Panc1 (cell line): ENCODE results near the gene MTX1. TPM values are rescaled to one million over a fixed set of nuclear protein-coding genes. Genes with fewer than 3 reads are reported as not detected.

Experiments
- ATAC-seq: fragments of 200-7000 bp; cut with Tn5 transposase; 2 replicates; pipeline ENCODE4 v1.9.1; 2020; ENCODE audit warnings: mild to moderate bottlenecking, moderate library complexity
- BruUV-seq: library from RNA; stranded (reverse); fragments of 400-500 nt; replicated peaks from 2 replicates; lab custom pipeline; 2021; lab: Mats Ljungman, UMichigan
- CTCF ChIA-PET: fragments of 300-600 bp; sonication (Branson Sonifier 250); formaldehyde crosslinking; loops from one replicate; lab custom pipeline; 2022; ENCODE audit warnings: antibody characterized with exemption; lab: Charles Lee
- POLR2A ChIA-PET: fragments of 300-600 bp; sonication (Branson Sonifier 250); formaldehyde crosslinking; loops from one replicate; lab custom pipeline; 2022; ENCODE audit warnings: antibody characterized with exemption; lab: Charles Lee
- DNase-seq: peaks from one replicate; pipeline ENCODE4 v3.0.0-alpha.2; 2010; ENCODE audit warnings: low read depth, low spot score
- H3K27ac ChIP-seq: 2 replicates; pipeline ENCODE4 v1.5.1; 2011; ENCODE audit warnings: mild to moderate bottlenecking, low read length, inconsistent platforms
- H3K27me3 ChIP-seq: fragments of 200-500 bp; sonication (Bioruptor generic); 2 replicates; pipeline ENCODE4 v1.6.0; 2014; ENCODE audit warnings: low read length, inconsistent platforms; ENCODE audit not compliant: control insufficient read depth, insufficient read depth
- H3K36me3 ChIP-seq: fragments of 200-500 bp; sonication (Bioruptor generic); 2 replicates; pipeline ENCODE4 v1.5.1; 2014; ENCODE audit warnings: inconsistent platforms, mild to moderate bottlenecking, low read length, moderate library complexity; ENCODE audit not compliant: control insufficient read depth, insufficient read depth
- H3K4me1 ChIP-seq: 2 replicates; pipeline ENCODE4 v1.5.1; 2011; ENCODE audit warnings: inconsistent platforms, mild to moderate bottlenecking, low read length, moderate library complexity; ENCODE audit not compliant: control insufficient read depth, insufficient read depth
- H3K4me3 ChIP-seq, 2 experiments: 2 replicates each; pipeline ENCODE4 v1.5.1; 2011 to 2012; ENCODE audit warnings: low read depth in 2 of 2, low read length in 2 of 2, mild to moderate bottlenecking in 2 of 2, inconsistent platforms in 1 of 2, moderate library complexity in 1 of 2
- H3K9me3 ChIP-seq: fragments of 200-500 bp; sonication (Bioruptor generic); 2 replicates; pipeline ENCODE4 v1.5.1; 2014; ENCODE audit warnings: low read depth, mild to moderate bottlenecking, inconsistent platforms, low read length, moderate library complexity; ENCODE audit not compliant: control insufficient read depth, insufficient read depth
- POLR2AphosphoS5 ChIP-seq: IDR thresholded peaks from 2 replicates; pipeline ENCODE4 v1.6.1; 2012; ENCODE audit warnings: mild to moderate bottlenecking, low read depth, low read length, moderate library complexity
- REST ChIP-seq, 2 experiments: IDR thresholded peaks; 2 replicates each; pipeline ENCODE4 v1.6.1; 2011 to 2012; ENCODE audit warnings: low read depth in 2 of 2, control low read depth in 1 of 2, low read length in 1 of 2, mild to moderate bottlenecking in 1 of 2, moderate library complexity in 1 of 2; ENCODE audit not compliant: insufficient read depth in 1 of 2
- SIN3A ChIP-seq: IDR thresholded peaks from 2 replicates; pipeline ENCODE4 v1.6.1; 2012; ENCODE audit warnings: low read depth, mild to moderate bottlenecking, low read length, moderate library complexity, borderline replicate concordance; ENCODE audit not compliant: insufficient read depth
- TCF7L2 ChIP-seq: IDR thresholded peaks from 2 replicates; pipeline ENCODE4 v1.6.1; 2011; ENCODE audit warnings: mild to moderate bottlenecking, low read depth, low read length, inconsistent platforms
- in situ Hi-C: cut with HindIII; loops from 2 replicates; pipeline ENCODE4 v1.10.0; 2016; ENCODE audit warnings: low sequenced_read_pairs, low pct_unique_long_range_greater_than_20kb
- intact Hi-C: fragments of 100-400 bp; cut with micrococcal nuclease; formaldehyde crosslinking; loops from one replicate; pipeline ENCODE4 v1.10.0; 2022; ENCODE audit not compliant: unreplicated experiment
- total RNA-seq: library from RNA; stranded (reverse); gene quantifications from one replicate; pipeline ENCODE4 v1.2.1, GENCODE V29; 2021; ENCODE audit not compliant: unreplicated experiment
- TF ChIP-seq, protein P1 (sequence below): fragments of 450-650 bp; IDR thresholded peaks from 2 replicates; pipeline ENCODE4 v1.5.1; 2017; ENCODE audit warnings: mild to moderate bottlenecking

MTX1 gene
- total RNA-seq, 1 experiment from 2014 or later: 53.6 TPM

DNA sequence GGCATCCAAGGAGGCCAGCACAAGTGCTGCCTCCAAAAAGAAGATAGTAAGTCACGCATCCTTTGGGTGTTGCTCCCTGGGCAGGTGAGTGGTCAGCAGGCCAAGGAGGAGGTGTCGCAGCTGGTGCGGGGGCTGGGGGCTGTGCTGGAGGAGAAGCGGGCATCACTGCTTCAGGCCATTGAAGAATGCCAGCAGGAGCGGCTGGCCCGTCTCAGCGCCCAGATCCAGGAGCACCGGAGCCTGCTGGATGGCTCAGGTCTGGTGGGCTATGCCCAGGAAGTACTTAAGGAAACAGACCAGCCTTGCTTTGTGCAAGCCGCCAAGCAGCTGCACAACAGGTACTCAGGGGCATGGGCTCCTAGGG lies 30.6 kb upstream of the MTX1 start:
- H3K4me3 ChIP-seq: no peak overlapping the region
- no peaks in the 10 kb centered on the region; the same call in 1 of the 2 replicates for H3K36me3 ChIP-seq
- CTCF ChIA-PET: interaction anchor here (0.5 to 1.0 kb wide), 3 partner anchors 10 to 17 kb away, joined by 5 read pairs; no protein-coding TSS in a partner anchor
- TF ChIP-seq, protein P1, sequence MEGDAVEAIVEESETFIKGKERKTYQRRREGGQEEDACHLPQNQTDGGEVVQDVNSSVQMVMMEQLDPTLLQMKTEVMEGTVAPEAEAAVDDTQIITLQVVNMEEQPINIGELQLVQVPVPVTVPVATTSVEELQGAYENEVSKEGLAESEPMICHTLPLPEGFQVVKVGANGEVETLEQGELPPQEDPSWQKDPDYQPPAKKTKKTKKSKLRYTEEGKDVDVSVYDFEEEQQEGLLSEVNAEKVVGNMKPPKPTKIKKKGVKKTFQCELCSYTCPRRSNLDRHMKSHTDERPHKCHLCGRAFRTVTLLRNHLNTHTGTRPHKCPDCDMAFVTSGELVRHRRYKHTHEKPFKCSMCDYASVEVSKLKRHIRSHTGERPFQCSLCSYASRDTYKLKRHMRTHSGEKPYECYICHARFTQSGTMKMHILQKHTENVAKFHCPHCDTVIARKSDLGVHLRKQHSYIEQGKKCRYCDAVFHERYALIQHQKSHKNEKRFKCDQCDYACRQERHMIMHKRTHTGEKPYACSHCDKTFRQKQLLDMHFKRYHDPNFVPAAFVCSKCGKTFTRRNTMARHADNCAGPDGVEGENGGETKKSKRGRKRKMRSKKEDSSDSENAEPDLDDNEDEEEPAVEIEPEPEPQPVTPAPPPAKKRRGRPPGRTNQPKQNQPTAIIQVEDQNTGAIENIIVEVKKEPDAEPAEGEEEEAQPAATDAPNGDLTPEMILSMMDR: no peak
- TF ChIP-seq SIN3A: no peak
- no peak for TF ChIP-seq TCF7L2
- no peak for TF ChIP-seq REST (IDR thresholded peaks at IDR 0.05; ENCODE audit: insufficient read depth in 1 of 2, low read depth in 2 of 2, low read length in 1 of 2)
- TF ChIP-seq POLR2AphosphoS5: no peak
- no peaks in the 10 kb centered on the region for H3K27me3 ChIP-seq
- ATAC-seq (no peak), DNase-seq (no peak)
- no peaks in the 10 kb centered on the region for H3K9me3 ChIP-seq
- no peak overlapping the region for H3K27ac ChIP-seq
- BruUV-seq: no TSS peak
- POLR2A ChIA-PET: no interaction called here
- in situ Hi-C loops: no loop called here
- intact Hi-C loops: no loop called here
- H3K4me1 ChIP-seq: peaks cover 15% of the 10 kb centered on the region

DNA sequence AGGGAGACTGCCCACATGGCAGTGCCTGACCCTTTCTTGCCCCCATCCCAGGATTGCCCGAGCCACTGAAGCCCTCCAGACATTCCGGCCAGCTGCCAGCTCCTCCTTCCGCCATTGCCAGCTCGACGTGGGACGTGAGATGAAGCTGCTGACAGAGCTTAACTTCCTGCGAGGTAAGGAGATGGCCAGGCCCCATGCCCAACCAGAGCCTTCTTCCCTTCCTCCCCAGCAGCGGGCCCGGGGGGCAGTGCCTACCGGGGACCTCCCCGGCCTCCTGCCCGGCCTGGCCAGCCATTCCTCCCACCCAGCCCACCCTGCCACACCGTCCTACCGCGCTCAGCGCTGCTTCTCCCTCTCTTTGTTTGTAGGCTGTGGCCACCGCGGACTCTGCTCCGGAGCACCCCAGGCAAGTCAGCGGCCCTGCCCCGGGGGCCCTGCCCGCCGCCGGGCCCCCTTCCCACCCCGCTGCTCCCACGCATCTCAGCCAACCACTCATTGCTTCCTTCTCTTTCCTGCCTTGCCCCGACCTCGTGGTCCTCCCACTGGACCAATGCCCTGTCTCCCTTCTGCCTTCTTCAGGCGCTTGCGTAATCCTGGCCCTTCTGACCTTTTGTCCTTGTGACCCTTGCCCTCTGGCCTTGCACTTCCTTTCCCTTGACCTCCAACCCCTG lies 29.9 kb upstream of the MTX1 start:
- Histone ChIP-seq H3K27ac (no peak overlapping the region), H3K4me3 (no peak overlapping the region), H3K9me3 (no peaks in the 10 kb centered on the region), H3K4me1 (peaks cover 12% of the 10 kb centered on the region), H3K27me3 (no peaks in the 10 kb centered on the region), H3K36me3 (no peaks in the 10 kb centered on the region)
- TF ChIP-seq, protein P1: no peak
- no peak for TF ChIP-seq POLR2AphosphoS5
- no peak for TF ChIP-seq TCF7L2
- TF ChIP-seq SIN3A: no peak
- TF ChIP-seq REST (IDR thresholded peaks at IDR 0.05; ENCODE audit: insufficient read depth in 1 of 2, low read depth in 2 of 2, low read length in 1 of 2): no peak
- ChIA-PET POLR2A (no interaction called here), CTCF (interaction anchor here (1.0 kb wide), 1 partner anchor 15 kb away, joined by 5 read pairs; no protein-coding TSS in a partner anchor)
- intact Hi-C loops (no loop called here), in situ Hi-C loops (no loop called here)
- no TSS peak for BruUV-seq
- DNase-seq (no peak), ATAC-seq (no peak)
